ENCODE results near the gene CYP2B6.

GRCh38 chr19:41029524-41030432 is 38.7 kb downstream of the CYP2B6 start:
- no peak for TF ChIP-seq CTCF (conservative IDR thresholded peaks at IDR 0.05 in 1 of 2, IDR thresholded peaks at IDR 0.05 in 1 of 2; ENCODE audit: low read depth in 1 of 2, low read length in 2 of 2)
- no peak for TF ChIP-seq EZH2 (IDR thresholded peaks at IDR 0.05; ENCODE audit: low read length, missing control alignments)

Measured in fibroblast of lung (primary cell).